NCI-H510A (cell line): Measurements from ENCODE around the gene IGFLR1.

ENCODE experiments used
- DNase-seq: peaks from one replicate; lab custom pipeline; 2025; lab: John Stamatoyannopoulos, UW

The IGFLR1 gene

GRCh38 chr19:35755550-35756376 is 13.5 kb upstream of the IGFLR1 start:
- DNase-seq, result no peak

DNA sequence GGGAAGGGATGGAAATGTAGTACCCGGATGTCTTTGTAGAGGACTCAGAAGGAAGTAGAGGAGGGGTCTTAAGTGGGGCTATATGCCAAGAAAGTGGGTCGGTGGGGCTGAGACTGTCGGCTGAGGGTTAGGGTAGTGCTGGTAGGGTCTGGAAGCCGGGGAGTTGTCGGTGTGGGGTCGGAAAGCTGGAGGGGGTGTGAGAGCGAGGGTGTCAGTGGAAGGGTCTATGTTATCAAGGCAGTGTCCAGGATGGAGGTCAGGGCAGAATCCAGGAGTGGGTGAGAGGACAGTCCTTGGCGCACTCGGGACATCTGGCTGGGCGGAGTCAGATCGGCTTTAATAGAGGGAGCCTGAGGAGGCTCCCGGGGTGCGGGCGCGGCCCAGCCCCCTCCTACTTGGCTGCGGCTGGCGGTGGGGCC is 12.9 kb upstream of the IGFLR1 start:
- DNase-seq, result no peak

DNA sequence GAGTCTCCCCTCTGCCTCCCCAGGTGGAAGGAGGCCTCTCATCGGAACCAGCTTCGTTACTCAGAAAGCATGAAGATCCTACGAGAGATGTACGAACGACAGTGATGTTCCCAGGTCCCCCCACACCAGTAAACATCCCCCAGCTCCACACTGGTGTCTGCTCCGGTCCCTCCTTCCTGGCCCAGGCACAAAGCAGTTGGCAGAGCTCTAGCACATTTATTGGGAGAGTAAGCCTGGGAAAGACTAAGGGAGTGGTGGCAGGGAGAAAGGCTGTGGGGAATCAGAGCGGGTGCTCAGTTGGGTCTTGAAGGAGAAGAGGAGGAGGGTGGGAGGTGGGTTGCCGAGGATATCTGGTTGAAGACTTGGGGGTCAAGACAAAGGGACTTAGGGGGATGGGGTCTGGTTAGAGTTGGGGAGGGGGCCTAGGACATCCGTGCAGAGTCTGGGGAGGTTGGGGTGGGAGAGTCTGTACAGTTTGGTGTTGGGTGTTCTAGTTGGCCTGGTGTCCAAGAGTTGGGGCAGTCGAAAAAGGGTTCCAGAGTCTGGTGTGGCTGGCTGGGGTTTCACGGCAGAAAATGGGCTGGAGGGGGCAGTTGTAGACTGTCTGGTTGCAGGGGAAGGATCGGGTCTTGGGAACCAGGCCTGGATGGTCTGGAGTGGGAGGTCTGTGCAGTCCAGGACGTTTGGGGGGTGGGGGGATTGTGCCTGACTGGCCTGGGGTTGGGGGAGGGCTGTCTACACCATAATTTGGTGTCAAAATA is 12.3 kb upstream of the IGFLR1 start:
- no peak for DNase-seq

GRCh38 chr19:35753634-35754369 is 11.6 kb upstream of the IGFLR1 start:
- no peak for DNase-seq

GRCh38 chr19:35752746-35753350 is 10.6 kb upstream of the IGFLR1 start:
- DNase-seq, result no peak

DNA sequence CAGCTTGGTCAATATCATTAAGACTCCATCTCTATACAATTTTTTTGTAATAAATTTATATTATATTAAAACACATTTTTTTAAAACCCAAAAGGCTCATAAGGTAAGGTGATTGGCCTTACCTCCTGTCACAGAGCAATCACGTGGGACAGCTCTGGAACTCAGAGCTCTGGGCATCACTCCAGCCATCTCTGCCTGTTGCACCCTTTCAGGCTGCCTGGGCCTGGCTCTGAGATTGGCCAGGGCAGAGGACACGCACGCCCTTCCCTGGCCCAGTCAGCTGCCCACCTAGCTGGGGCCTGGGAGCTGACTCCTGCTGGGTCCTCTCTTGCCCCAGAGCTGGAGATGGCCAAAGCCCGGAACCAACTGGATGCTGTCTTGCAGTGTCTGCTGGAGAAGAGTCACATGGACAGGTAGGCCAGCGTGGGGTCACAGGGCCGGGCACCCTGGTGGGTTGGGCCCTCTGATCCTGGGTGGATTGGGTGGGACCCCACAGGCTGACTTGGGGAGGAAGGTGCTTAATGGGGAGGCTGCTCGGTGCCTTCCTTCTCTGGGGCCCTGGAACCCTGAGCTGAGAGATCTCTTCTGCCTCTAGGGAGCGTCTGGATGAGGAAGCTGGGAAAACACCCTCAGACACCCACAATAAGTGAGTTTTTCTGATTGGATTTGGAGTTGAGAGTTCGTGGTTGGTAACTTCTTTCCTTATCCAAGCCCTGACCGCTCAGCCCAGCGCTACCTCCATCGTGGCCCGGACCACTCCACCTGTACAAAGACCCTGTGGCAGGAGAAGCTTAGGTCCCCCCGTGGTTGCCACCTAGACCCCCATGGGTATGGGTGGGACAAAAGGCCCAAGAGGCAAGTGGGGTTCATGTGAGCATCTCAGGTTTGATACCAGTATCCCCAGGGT is 9.8 kb upstream of the IGFLR1 start:
- DNase-seq, result no peak

DNA sequence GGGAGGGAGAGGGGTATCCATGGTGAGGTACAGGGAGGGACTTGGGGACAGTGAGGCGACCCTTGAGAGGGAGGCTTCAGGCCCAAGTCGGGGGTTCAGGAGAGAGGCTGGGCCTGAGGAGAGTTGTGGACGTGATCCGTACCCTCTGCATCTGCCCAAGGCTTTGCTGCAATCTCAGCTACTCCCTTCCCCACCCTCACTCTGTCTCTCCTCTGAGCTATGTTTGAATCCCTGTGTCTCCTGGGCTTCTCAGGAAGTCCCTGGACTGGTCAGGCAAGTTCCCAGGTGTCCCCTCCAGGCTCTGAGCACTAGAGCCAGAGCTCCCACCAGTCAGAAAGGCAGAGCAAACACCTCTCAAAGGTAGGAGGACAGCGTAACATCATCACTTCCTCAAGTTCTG is 7.9 kb upstream of the IGFLR1 start:
- no peak for DNase-seq

DNA sequence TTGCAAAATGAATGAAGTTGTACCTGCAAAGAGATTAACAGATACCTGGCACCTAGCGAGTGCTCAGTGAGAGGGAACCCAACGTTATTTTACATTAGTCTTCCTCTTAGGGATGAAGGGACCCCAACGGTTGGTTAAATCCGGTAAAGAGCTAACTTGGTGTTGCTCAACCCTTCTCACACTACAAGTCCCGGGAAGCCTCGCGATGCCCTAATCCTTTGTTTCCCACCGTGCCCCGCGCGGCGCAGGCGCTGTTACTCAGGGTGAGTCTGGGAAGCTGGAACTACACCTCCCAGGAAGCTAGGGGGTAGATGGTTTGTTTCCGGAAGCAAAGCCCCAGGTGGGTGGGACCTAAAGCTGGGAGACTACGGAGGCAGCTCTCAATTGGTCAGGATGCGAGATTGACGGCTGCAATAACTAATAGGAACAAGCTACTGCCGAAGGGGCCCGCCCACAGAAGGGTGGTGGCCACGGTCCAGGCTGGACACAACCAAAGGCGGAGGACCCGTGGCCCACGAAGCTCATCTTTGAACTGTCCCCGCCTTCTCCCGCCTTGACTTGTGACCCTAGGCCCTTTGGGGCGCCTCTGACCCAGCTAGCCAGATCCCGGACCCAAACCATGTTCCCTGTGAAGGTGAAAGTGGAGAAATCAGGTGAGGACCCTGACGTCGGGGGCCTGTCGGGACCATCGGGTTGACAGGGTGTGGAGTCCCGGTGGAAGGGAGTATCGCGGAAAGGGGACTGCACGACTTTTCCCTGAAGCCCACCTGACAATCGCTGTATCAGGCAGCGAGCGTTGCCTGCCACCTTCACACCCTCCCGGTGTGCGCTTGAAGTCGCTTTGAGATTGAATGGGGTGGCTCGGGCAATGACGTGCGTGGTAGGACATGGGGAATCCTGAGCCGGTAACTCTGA is 6.1 kb upstream of the IGFLR1 start, which contains the start of gene LIN37:
LIN37 (plus strand) TSS at position 471 of the 915 bp plus-strand sequence; CDS start at position 620, 149 bp downstream.
- DNase-seq, result peak; percentile 96

- DNase-seq, result no peak
These were observed 4.3 kb upstream of the IGFLR1 start for GRCh38 chr19:35746531-35746930.

DNA sequence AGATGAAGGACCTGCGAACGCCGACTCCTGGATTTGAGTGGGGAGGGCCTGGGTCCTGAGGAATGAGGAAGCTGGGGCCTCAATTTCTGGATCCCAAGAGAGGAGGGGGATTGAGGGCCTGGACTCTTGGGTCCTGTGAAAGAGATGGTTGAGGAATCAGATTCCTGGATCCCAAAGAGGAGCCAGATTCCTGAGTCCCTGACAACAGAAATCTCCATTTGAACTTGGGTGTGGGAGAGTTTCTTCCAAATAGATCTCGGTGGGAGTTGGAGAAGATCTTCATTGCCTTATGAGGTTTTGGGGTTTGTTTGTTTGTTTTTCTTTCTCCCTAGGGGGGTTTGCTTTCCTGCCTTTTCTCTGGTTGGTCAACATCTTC is 3.8 kb upstream of the IGFLR1 start:
- no peak for DNase-seq

GRCh38 chr19:35745328-35746086 is 3.3 kb upstream of the IGFLR1 start, which contains the start of the genes PSENEN and U2AF1L4:
Gene PSENEN (plus strand): TSS chr19:35745651. CDS start chr19:35745931, 280 bp downstream.
Gene U2AF1L4 (minus strand): TSS chr19:35745418. CDS start chr19:35745391, 27 bp downstream.
- DNase-seq, result peak; percentile 96

- DNase-seq, result peak; percentile 89
These were observed 2.4 kb upstream of the IGFLR1 start for GRCh38 chr19:35744430-35745327.

DNA sequence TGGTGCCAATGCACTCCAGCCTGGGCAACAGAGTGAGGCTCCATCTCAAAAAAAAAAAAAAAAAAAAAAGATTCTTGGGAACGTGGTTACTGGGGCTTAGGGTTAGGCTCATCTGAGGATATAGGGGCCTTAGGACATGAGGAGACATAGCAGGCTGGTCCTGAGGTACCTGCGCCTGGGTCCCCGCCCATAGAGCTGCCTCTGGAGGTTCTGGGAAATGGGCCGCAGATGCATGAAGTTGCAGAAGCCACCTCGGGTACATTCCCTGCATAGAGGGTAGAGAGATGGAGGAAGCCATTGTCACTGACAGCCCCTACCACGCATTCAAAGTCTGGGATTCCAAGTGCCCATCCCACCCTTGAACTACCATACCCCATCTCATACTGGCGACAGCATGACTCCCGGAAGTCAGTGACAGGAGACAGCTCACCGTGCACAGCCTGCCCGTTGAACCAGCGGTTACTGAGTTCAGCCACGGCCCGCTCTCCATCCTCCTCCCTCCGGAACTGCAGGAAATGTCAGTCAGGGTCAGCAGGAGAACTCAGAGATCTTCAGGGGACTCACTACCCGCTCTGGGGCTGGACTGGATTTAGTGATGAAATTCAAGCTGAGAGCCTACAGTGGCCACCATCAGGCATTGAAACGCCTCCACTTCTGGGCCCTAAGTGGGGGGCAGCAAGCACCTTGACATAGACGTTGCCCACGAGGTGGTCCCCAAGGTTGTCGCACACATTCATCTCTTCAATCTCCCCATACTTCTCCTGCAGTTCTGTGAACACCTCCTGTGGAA is 1.6 kb upstream of the IGFLR1 start:
- DNase-seq, result no peak

- no peak for DNase-seq
These were observed 1.1 kb downstream of the IGFLR1 start for GRCh38 chr19:35741203-35741515.

DNA sequence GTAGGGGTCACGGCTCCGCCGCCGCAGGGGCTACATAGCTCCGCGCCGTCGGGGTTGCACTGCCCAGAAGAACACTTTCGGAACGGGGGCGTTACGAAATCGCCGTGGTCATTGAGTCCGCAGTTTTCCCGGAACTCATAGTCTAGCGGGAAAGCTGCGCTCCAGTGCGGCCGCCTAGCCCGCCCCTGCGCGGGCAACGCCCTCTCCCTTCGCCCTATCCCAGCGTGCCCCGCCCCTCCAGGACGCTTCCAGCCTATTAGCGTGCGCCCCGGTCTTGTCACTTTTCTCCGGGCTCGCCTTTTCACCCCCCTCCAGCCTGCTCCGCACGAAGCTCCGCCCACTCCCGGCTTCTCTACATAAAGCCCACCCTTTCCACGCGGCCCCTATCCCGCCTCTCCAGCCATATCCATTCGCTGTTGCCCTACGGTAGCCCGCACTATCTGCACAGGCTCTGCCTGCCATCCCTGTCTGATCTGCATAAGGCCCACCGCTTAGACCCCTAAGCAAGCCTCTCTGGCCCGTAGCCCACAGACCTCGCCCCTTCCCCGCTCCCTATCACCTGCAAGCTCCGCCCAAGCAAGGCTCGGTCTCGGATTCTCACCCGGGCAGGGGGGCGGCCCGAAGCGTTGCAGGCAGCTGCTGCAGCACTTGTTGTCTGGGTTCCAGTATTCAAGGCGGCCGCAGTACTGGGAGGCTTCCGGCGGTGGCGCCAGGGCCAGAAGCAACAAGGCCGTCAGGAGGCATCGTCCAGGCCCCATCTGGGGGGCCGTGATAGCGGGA is 1.6 kb downstream of the IGFLR1 start:
- peak; percentile 98 for DNase-seq

DNA sequence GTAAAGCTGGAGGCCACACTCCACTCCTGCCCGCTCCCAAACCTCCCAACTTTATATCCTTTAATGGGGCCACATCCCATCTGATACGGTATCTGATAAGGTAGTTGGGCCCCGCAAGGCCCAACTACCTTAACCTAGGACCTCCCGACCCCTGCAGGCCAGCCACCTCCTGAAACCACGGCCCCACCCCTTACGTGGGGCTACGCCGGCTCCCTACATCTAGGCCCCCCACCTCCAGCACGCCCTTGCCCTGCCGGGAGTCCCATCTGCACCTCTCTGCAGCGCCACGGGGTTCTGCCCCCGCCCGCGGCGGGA is 2.2 kb downstream of the IGFLR1 start:
- no peak for DNase-seq
